Muscle layer of colon (tissue), 2 donors: ENCODE results near the gene POR.
"Not testable (repeated sequence)": the region's sequence is repeated elsewhere in the genome, so short reads cannot be mapped to it uniquely, and the experiment has no call there.

Source experiments
- H3K27ac ChIP-seq: one replicate; pipeline ENCODE4 v1.7.0; 2013; ENCODE audit warnings: low read depth, mild to moderate bottlenecking, low read length, moderate library complexity
- H3K27me3 ChIP-seq, 2 donors: one replicate each; pipeline ENCODE4 v1.7.0; 2013; ENCODE audit warnings: low read length in 2 of 2, mild to moderate bottlenecking in 2 of 2; ENCODE audit not compliant: insufficient read depth in 2 of 2, control insufficient read depth in 1 of 2
- H3K36me3 ChIP-seq: one replicate; pipeline ENCODE4 v1.7.0; 2013; ENCODE audit warnings: mild to moderate bottlenecking, low read length; ENCODE audit not compliant: insufficient read depth
- H3K4me1 ChIP-seq: one replicate; pipeline ENCODE4 v1.7.0; 2013; ENCODE audit warnings: mild to moderate bottlenecking, low read length; ENCODE audit not compliant: insufficient read depth
- H3K4me3 ChIP-seq, 2 donors: one replicate each; pipeline ENCODE4 v1.7.0; 2013; ENCODE audit warnings: low read length in 2 of 2, low read depth in 1 of 2, mild to moderate bottlenecking in 1 of 2, moderate library complexity in 1 of 2
- H3K9ac ChIP-seq: one replicate; pipeline ENCODE4 v1.7.0; 2013; ENCODE audit warnings: low read length
- H3K9me3 ChIP-seq: one replicate; pipeline ENCODE4 v1.7.0; 2013; ENCODE audit warnings: mild to moderate bottlenecking, low read length
- donor health status: abdominal sarcoma.
- donor health status: Adenocarcinoma of cecum.

Gene POR

GRCh38 chr7:76005004-76005403 lies 90.0 kb downstream of the POR start:
- not testable (repeated sequence) for H3K27me3 ChIP-seq, H3K27ac ChIP-seq, H3K4me1 ChIP-seq, H3K4me3 ChIP-seq, H3K9me3 ChIP-seq, H3K9ac ChIP-seq
- H3K36me3 ChIP-seq: peaks cover 11% of the 10 kb centered on the region

- Histone ChIP-seq H3K27ac (no peak overlapping the region), H3K4me1 (peaks cover 11% of the 10 kb centered on the region), H3K36me3 (peaks cover 7% of the 10 kb centered on the region), H3K9ac (no peak overlapping the region), H3K27me3 (no peaks in the 10 kb centered on the region), H3K9me3 (no peaks in the 10 kb centered on the region), H3K4me3 (no peak overlapping the region)
Observed at GRCh38 chr7:76008156-76008687, 93.3 kb downstream of the POR start.

- H3K27ac ChIP-seq: no peak overlapping the region
- no peaks in the 10 kb centered on the region for H3K27me3 ChIP-seq
- no peaks in the 10 kb centered on the region for H3K9me3 ChIP-seq
- H3K9ac ChIP-seq: no peak overlapping the region
- H3K4me3 ChIP-seq: no peak overlapping the region
- peaks cover 11% of the 10 kb centered on the region for H3K4me1 ChIP-seq
- peaks cover 5% of the 10 kb centered on the region for H3K36me3 ChIP-seq
Observed at GRCh38 chr7:76009672-76010600, 95.0 kb downstream of the POR start.

- H3K4me3 ChIP-seq: no peak overlapping the region
- no peak overlapping the region for H3K9ac ChIP-seq
- peaks cover 5% of the 10 kb centered on the region for H3K36me3 ChIP-seq
- H3K4me1 ChIP-seq: peaks cover 11% of the 10 kb centered on the region
- peak overlapping the region; percentile 75 for H3K27ac ChIP-seq
- no peaks in the 10 kb centered on the region for H3K27me3 ChIP-seq
- H3K9me3 ChIP-seq: no peaks in the 10 kb centered on the region
Observed at GRCh38 chr7:76011442-76011861, 96.5 kb downstream of the POR start.

- H3K27me3 ChIP-seq: no peaks in the 10 kb centered on the region
Observed at GRCh38 chr7:76016191-76016947, 101.4 kb downstream of the POR start.

GRCh38 chr7:76018520-76018919 lies 103.6 kb downstream of the POR start:
- not testable (repeated sequence) for H3K27me3 ChIP-seq, H3K9ac ChIP-seq, H3K27ac ChIP-seq, H3K4me1 ChIP-seq, H3K9me3 ChIP-seq, H3K4me3 ChIP-seq
- H3K36me3 ChIP-seq: peaks cover 13% of the 10 kb centered on the region

More at GRCh38 chr7:76016191-76016947, 101.4 kb downstream of the POR start:
- Histone ChIP-seq H3K9me3 (no peaks in the 10 kb centered on the region), H3K4me1 (peaks cover 6% of the 10 kb centered on the region), H3K36me3 (peaks cover 6% of the 10 kb centered on the region), H3K27ac (no peak overlapping the region), H3K4me3 (no peak overlapping the region), H3K9ac (no peak overlapping the region)

- H3K9ac ChIP-seq: no peak overlapping the region
- H3K27me3 ChIP-seq: no peaks in the 10 kb centered on the region
- no peaks in the 10 kb centered on the region for H3K9me3 ChIP-seq
- no peaks in the 10 kb centered on the region for H3K4me1 ChIP-seq
- H3K36me3 ChIP-seq: peaks cover 11% of the 10 kb centered on the region
- H3K27ac ChIP-seq: no peak overlapping the region
- no peak overlapping the region for H3K4me3 ChIP-seq
Observed at GRCh38 chr7:76020031-76020714, 105.2 kb downstream of the POR start.

GRCh38 chr7:76022026-76022780 lies 107.2 kb downstream of the POR start:
- Histone ChIP-seq H3K4me3 (no peak overlapping the region), H3K4me1 (no peaks in the 10 kb centered on the region)

GRCh38 chr7:76023002-76023401 lies 108.0 kb downstream of the POR start:
- H3K27me3 ChIP-seq: no peaks in the 10 kb centered on the region
- no peak overlapping the region for H3K9ac ChIP-seq
- no peak overlapping the region for H3K4me3 ChIP-seq
- H3K9me3 ChIP-seq: no peaks in the 10 kb centered on the region
- peaks cover 11% of the 10 kb centered on the region for H3K36me3 ChIP-seq
- H3K27ac ChIP-seq: no peak overlapping the region
- no peaks in the 10 kb centered on the region for H3K4me1 ChIP-seq

More at GRCh38 chr7:76022026-76022780, 107.2 kb downstream of the POR start:
- Histone ChIP-seq H3K27ac (no peak overlapping the region), H3K9me3 (no peaks in the 10 kb centered on the region), H3K9ac (no peak overlapping the region), H3K36me3 (peaks cover 11% of the 10 kb centered on the region), H3K27me3 (no peaks in the 10 kb centered on the region)

- not testable (repeated sequence) for H3K4me3 ChIP-seq, H3K27me3 ChIP-seq, H3K36me3 ChIP-seq, H3K9ac ChIP-seq, H3K4me1 ChIP-seq, H3K27ac ChIP-seq, H3K9me3 ChIP-seq
Observed at GRCh38 chr7:76029682-76030081, 114.7 kb downstream of the POR start.
